Esophagus muscularis mucosa (tissue), 4 donors: ENCODE measurements around the gene DMAP1. TPM values are rescaled to one million over a fixed set of nuclear protein-coding genes. Genes with fewer than 3 reads are reported as not detected.

Experiments
- DNase-seq: peaks from one replicate; pipeline ENCODE4 v3.0.0-alpha.2; 2017; ENCODE audit errors: extremely low spot score
- H3K27ac ChIP-seq, 4 donors: fragments of 200-600 bp; sonication (generic); replicated peaks in 1 of 4; 1 replicate in 3 of 4; 2 replicates in 1 of 4; pipeline ENCODE4 v1.5.1; 2016 to 2019; ENCODE audit warnings: mild to moderate bottlenecking in 1 of 4
- H3K27me3 ChIP-seq, 4 donors: fragments of 200-600 bp; sonication (generic); one replicate each; pipeline versions ENCODE4 v1.5.1 to v1.6.0; 2016 to 2019
- H3K36me3 ChIP-seq, 4 donors: fragments of 200-600 bp; sonication (generic); one replicate each; pipeline ENCODE4 v1.5.1; 2016 to 2019
- H3K4me1 ChIP-seq, 4 donors: fragments of 200-600 bp; sonication (generic); one replicate each; pipeline ENCODE4 v1.5.1; 2016 to 2019
- H3K4me3 ChIP-seq, 4 donors: fragments of 200-600 bp; sonication (generic); 1 replicate in 2 of 4; 2 replicates in 2 of 4; pipeline ENCODE4 v1.5.1; 2016 to 2019; ENCODE audit warnings: mild to moderate bottlenecking in 4 of 4, moderate library complexity in 1 of 4
- H3K9me3 ChIP-seq, 4 donors: fragments of 200-600 bp; sonication (generic); 1 replicate in 3 of 4; 2 replicates in 1 of 4; pipeline ENCODE4 v1.5.1; 2016 to 2019
- CTCF ChIP-seq, 3 experiments: fragments of 200-600 bp in 2 of 3; fragments of 450-650 bp in 1 of 3; sonication (generic) in 2 of 3; IDR thresholded peaks; one replicate each; pipeline ENCODE4 v1.5.1; 2017 to 2019; ENCODE audit warnings: antibody characterized with exemption in 3 of 3, mild to moderate bottlenecking in 2 of 3, moderate library complexity in 1 of 3
- EP300 ChIP-seq: sonication (generic); formaldehyde crosslinking; IDR thresholded peaks from one replicate; pipeline ENCODE4 v1.6.1; 2017; ENCODE audit warnings: antibody characterized with exemption
- POLR2A ChIP-seq: fragments of 450-650 bp; IDR thresholded peaks from one replicate; pipeline ENCODE4 v1.6.1; 2017; ENCODE audit warnings: antibody characterized with exemption, moderate library complexity, mild to moderate bottlenecking, low read depth
- POLR2AphosphoS5 ChIP-seq, 2 donors: sonication (generic); formaldehyde crosslinking; IDR thresholded peaks; one replicate each; pipeline ENCODE4 v1.6.1; 2017; ENCODE audit warnings: antibody characterized with exemption in 2 of 2
- WGBS: methylation state at CpG from one replicate; pipeline ENCODE4 v1.1.5; 2018; 5-methylcytosine and 5-hydroxymethylcytosine counted together
- intact Hi-C: fragments of 100-400 bp; cut with DNase I; formaldehyde crosslinking; loops from one replicate; pipeline ENCODE4 v1.15.1; 2023
- total RNA-seq, 4 donors: library from RNA; depleted of rRNA; stranded (reverse); fragments of >200 nt; gene quantifications; one replicate each; pipeline versions ENCODE4 v1.1.0 to v1.2.1, GENCODE V29; 2016

Gene DMAP1
- total RNA-seq, 4 donors from 2014 or later = 24.0 to 34.6 (median 30.4) TPM

GRCh38 chr1:44225761-44226160 lies 12.5 kb downstream of the DMAP1 start:
- no peak for TF ChIP-seq POLR2A
- no peak for TF ChIP-seq EP300
- no peak for TF ChIP-seq POLR2AphosphoS5 (IDR thresholded peaks at IDR 0.05)
- TF ChIP-seq CTCF (IDR thresholded peaks at IDR 0.05) = no peak
- Histone ChIP-seq H3K27me3 (no peaks in the 10 kb centered on the region), H3K4me1 (no peaks in the 10 kb centered on the region), H3K36me3 (peaks cover 6 to 35% (median 15%) of the 10 kb centered on the region in 4 donors), H3K4me3 (no peak overlapping the region), H3K27ac (no peak overlapping the region), H3K9me3 (no peaks in the 10 kb centered on the region)
- no peak for DNase-seq
- intact Hi-C loops = no loop called here
- 92% methylated on average over 2 of the region's 2 CpGs for WGBS

GRCh38 chr1:44227211-44227610 lies 13.9 kb downstream of the DMAP1 start:
- Histone ChIP-seq H3K36me3 (peaks cover 0 to 33% (median 1%) of the 10 kb centered on the region in 4 donors), H3K27ac (no peak overlapping the region), H3K27me3 (no peaks in the 10 kb centered on the region), H3K9me3 (no peaks in the 10 kb centered on the region), H3K4me3 (no peak overlapping the region), H3K4me1 (no peaks in the 10 kb centered on the region)
- DNase-seq = no peak
- intact Hi-C loops = no loop called here
- 100% methylated on average over 1 of the region's 1 CpG for WGBS
- TF ChIP-seq EP300 = no peak
- TF ChIP-seq CTCF (IDR thresholded peaks at IDR 0.05) = no peak
- TF ChIP-seq POLR2AphosphoS5 (IDR thresholded peaks at IDR 0.05) = no peak
- TF ChIP-seq POLR2A = no peak

DNA sequence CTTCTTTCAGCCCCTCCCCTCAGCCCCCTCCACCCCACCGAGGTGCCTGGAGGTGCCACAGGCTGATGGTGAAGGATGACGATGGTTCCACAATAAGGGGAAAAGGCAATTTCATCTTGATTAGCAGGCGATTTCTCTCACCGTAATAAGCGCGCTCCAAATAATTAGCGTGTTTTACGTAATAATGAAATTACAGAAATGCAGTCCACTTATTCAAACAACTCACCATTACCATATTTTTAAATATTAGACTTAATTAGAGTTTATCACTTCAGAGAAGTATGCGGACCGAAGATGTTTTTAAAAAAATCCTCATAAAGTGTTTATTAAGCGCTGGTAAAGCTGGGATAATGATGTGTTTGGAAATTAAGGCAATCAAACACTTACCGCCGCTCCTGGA lies 14.9 kb downstream of the DMAP1 start:
- DNase-seq = no peak
- intact Hi-C loops = no loop called here
- 96% methylated on average over 13 of the region's 13 CpGs for WGBS
- H3K4me3 ChIP-seq = no peak overlapping the region
- TF ChIP-seq POLR2A = no peak
- TF ChIP-seq POLR2AphosphoS5 (IDR thresholded peaks at IDR 0.05) = no peak
- TF ChIP-seq EP300 = no peak
- no peak for TF ChIP-seq CTCF (IDR thresholded peaks at IDR 0.05)
- H3K27me3 ChIP-seq = no peaks in the 10 kb centered on the region
- H3K4me1 ChIP-seq = no peaks in the 10 kb centered on the region
- H3K27ac ChIP-seq = no peak overlapping the region
- no peaks in the 10 kb centered on the region for H3K9me3 ChIP-seq
- peaks cover 0 to 37% (median 2%) of the 10 kb centered on the region in 4 donors for H3K36me3 ChIP-seq

- Histone ChIP-seq H3K4me1 (no peaks in the 10 kb centered on the region), H3K4me3 (no peak overlapping the region), H3K36me3 (peaks cover 0 to 37% (median 2%) of the 10 kb centered on the region in 4 donors), H3K27me3 (no peaks in the 10 kb centered on the region), H3K9me3 (no peaks in the 10 kb centered on the region), H3K27ac (no peak overlapping the region)
- intact Hi-C loops = no loop called here
- TF ChIP-seq EP300 = no peak
- no peak for TF ChIP-seq POLR2AphosphoS5 (IDR thresholded peaks at IDR 0.05)
- TF ChIP-seq POLR2A = no peak
- no peak for TF ChIP-seq CTCF (IDR thresholded peaks at IDR 0.05)
- 96% methylated on average over 16 of the region's 16 CpGs for WGBS
- no peak for DNase-seq
These were observed 16.3 kb downstream of the DMAP1 start for GRCh38 chr1:44229435-44230167.
